Upper lobe of left lung (tissue), 4 donors: Measurements from ENCODE around the gene CHCHD6.

ENCODE experiments used
- POLR2A ChIP-seq, 4 donors: fragments of 450-650 bp; IDR thresholded peaks; one replicate each; pipeline ENCODE4 v1.5.1; 2016 to 2017; ENCODE audit warnings: antibody characterized with exemption in 4 of 4, mild to moderate bottlenecking in 2 of 4
- POLR2AphosphoS5 ChIP-seq, 2 donors: sonication (generic); formaldehyde crosslinking; IDR thresholded peaks; one replicate each; pipeline ENCODE4 v1.5.1; 2017; ENCODE audit warnings: antibody characterized with exemption in 2 of 2
- TF ChIP-seq, protein P1 (sequence below), 6 experiments: fragments of 450-650 bp in 4 of 6; fragments of 200-600 bp in 2 of 6; sonication (generic) in 2 of 6; IDR thresholded peaks; one replicate each; pipeline ENCODE4 v1.5.1; 2016 to 2019; ENCODE audit warnings: antibody characterized with exemption in 6 of 6

DNA sequence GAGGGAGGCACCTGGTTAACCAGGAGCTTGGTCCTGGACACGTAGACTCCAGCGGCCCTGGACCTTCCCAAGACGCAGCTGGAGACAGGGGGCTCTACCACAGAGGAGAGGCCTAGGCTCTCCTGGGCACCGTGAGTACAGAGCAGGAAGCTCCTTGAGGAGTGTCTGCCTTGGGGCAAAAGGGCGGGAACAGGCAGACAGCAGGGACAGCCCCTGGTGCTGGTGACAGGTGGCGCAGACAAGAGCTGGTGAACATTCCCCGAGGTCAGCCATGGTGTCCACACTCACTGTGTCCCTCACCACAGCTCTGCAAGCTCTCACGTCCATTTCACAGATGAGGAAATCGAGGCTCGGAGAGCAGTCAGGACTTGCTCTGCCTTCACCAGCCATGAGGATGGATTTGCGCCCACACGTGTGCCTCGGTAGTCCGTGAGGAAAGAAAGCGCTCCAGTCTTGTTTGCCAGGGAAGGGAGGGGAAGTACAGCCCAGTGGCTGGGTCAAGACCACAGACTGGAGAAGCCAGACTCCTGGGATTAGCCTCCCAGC is 276.3 kb downstream of the CHCHD6 start:
- TF ChIP-seq POLR2A (IDR thresholded peaks at IDR 0.05) (no peak), POLR2AphosphoS5 (IDR thresholded peaks at IDR 0.05) (no peak)
- TF ChIP-seq, protein P1, sequence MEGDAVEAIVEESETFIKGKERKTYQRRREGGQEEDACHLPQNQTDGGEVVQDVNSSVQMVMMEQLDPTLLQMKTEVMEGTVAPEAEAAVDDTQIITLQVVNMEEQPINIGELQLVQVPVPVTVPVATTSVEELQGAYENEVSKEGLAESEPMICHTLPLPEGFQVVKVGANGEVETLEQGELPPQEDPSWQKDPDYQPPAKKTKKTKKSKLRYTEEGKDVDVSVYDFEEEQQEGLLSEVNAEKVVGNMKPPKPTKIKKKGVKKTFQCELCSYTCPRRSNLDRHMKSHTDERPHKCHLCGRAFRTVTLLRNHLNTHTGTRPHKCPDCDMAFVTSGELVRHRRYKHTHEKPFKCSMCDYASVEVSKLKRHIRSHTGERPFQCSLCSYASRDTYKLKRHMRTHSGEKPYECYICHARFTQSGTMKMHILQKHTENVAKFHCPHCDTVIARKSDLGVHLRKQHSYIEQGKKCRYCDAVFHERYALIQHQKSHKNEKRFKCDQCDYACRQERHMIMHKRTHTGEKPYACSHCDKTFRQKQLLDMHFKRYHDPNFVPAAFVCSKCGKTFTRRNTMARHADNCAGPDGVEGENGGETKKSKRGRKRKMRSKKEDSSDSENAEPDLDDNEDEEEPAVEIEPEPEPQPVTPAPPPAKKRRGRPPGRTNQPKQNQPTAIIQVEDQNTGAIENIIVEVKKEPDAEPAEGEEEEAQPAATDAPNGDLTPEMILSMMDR (IDR thresholded peaks at IDR 0.05): no peak
